B cell (primary cell): ENCODE measurements around the gene NDOR1. TPM values are rescaled to one million over a fixed set of nuclear protein-coding genes. Genes with fewer than 3 reads are reported as not detected.

Experiments
- ATAC-seq: fragments of 200-7000 bp; cut with Tn5 transposase; one replicate; pipeline ENCODE4 v1.10.0; 2021; ENCODE audit warnings: low read depth, mild to moderate bottlenecking, moderate number of reproducible peaks, moderate library complexity
- CTCF ChIA-PET: fragments of 350-600 bp; sonication (Branson Sonifier 250); formaldehyde crosslinking; loops from one replicate; lab custom pipeline; 2021; ENCODE audit warnings: antibody characterized with exemption, inconsistent platforms; lab: Charles Lee
- POLR2A ChIA-PET: fragments of 350-600 bp; sonication (Branson Sonifier 250); formaldehyde crosslinking; loops from one replicate; lab custom pipeline; 2021; ENCODE audit warnings: antibody characterized with exemption; lab: Charles Lee
- DNase-seq: peaks from one replicate; pipeline ENCODE4 v3.0.0; 2013
- H2AFZ ChIP-seq: 2 replicates; pipeline ENCODE4 v1.6.1; 2012; ENCODE audit warnings: mild to moderate bottlenecking, low read depth, low read length; ENCODE audit not compliant: insufficient read depth, poor library complexity, severe bottlenecking
- H3K27ac ChIP-seq, 2 donors: 1 replicate in 1 of 2; 2 replicates in 1 of 2; pipeline ENCODE4 v1.5.1; 2012 to 2013; ENCODE audit warnings: low read length in 2 of 2, mild to moderate bottlenecking in 2 of 2, moderate library complexity in 1 of 2
- H3K27me3 ChIP-seq, 4 experiments: fragments of 200-600 bp in 1 of 4; sonication (generic) in 1 of 4; replicated peaks in 1 of 4; 1 replicate in 2 of 4; 2 replicates in 2 of 4; pipeline versions ENCODE4 v1.6.1 to v1.7.0; 2013 to 2016; ENCODE audit warnings: low read length in 3 of 4, mild to moderate bottlenecking in 2 of 4, mixed read lengths in 1 of 4, moderate library complexity in 1 of 4; ENCODE audit not compliant: insufficient read depth in 4 of 4, control insufficient read depth in 3 of 4; ENCODE audit errors: control extremely low read depth in 1 of 4
- H3K36me3 ChIP-seq, 2 experiments: replicated peaks in 1 of 2; 1 replicate in 1 of 2; 2 replicates in 1 of 2; pipeline versions ENCODE4 v1.6.1 to v1.7.1; 2013; ENCODE audit warnings: low read length in 1 of 2; ENCODE audit not compliant: insufficient read depth in 2 of 2, control insufficient read depth in 1 of 2; ENCODE audit errors: control extremely low read depth in 1 of 2, extremely low read depth in 1 of 2
- H3K4me1 ChIP-seq, 2 donors: fragments of 200-600 bp in 1 of 2; sonication (generic) in 1 of 2; 1 replicate in 1 of 2; 2 replicates in 1 of 2; pipeline versions ENCODE4 v1.5.1 to v1.6.1; 2013 to 2017; ENCODE audit warnings: low read length in 2 of 2; ENCODE audit not compliant: control insufficient read depth in 2 of 2, insufficient read depth in 2 of 2
- H3K4me2 ChIP-seq: replicated peaks from 2 replicates; pipeline ENCODE3; 2012; ENCODE audit warnings: mild to moderate bottlenecking, low read depth, low read length; ENCODE audit not compliant: poor library complexity, severe bottlenecking
- H3K4me3 ChIP-seq, 5 experiments: fragments of 200-600 bp in 1 of 5; sonication (generic) in 1 of 5; 1 replicate in 3 of 5; 2 replicates in 2 of 5; pipeline versions ENCODE4 v1.5.1 to v1.7.0; 2011 to 2016; ENCODE audit warnings: low read length in 4 of 5, mild to moderate bottlenecking in 4 of 5, low read depth in 2 of 5, control low read depth in 1 of 5, moderate library complexity in 1 of 5; ENCODE audit not compliant: insufficient read depth in 1 of 5; ENCODE audit errors: control extremely low read depth in 1 of 5, extremely low read depth in 1 of 5
- H3K79me2 ChIP-seq: fragments of 200-600 bp; sonication (generic); one replicate; pipeline ENCODE4 v1.6.0; 2016; ENCODE audit warnings: low read length; ENCODE audit not compliant: control insufficient read depth, insufficient read depth
- H3K9ac ChIP-seq: fragments of 200-600 bp; sonication (generic); 2 replicates; pipeline ENCODE4 v1.6.1; 2017; ENCODE audit warnings: mild to moderate bottlenecking, low read length, moderate library complexity
- H3K9me3 ChIP-seq, 3 donors: one replicate each; pipeline versions ENCODE4 v1.6.1 to v1.7.1; 2013; ENCODE audit warnings: low read length in 2 of 3; ENCODE audit not compliant: control insufficient read depth in 2 of 3, insufficient read depth in 1 of 3; ENCODE audit errors: control extremely low read depth in 1 of 3
- H4K20me1 ChIP-seq: 2 replicates; pipeline ENCODE4 v1.6.0; 2012; ENCODE audit warnings: mild to moderate bottlenecking, low read length; ENCODE audit not compliant: insufficient read depth, control insufficient read depth, poor library complexity, severe bottlenecking
- H3K27ac Mint-ChIP-seq: one replicate; pipeline ENCODE4 v1.8.0; 2021; ENCODE audit warnings: mixed read lengths
- H3K27me3 Mint-ChIP-seq: one replicate; pipeline ENCODE4 v1.8.0; 2021; ENCODE audit warnings: mixed read lengths
- H3K4me1 Mint-ChIP-seq: one replicate; pipeline ENCODE4 v1.8.0; 2021; ENCODE audit warnings: mixed read lengths
- H3K4me3 Mint-ChIP-seq: one replicate; pipeline ENCODE4 v1.8.0; 2021; ENCODE audit warnings: mixed read lengths
- H3K9me3 Mint-ChIP-seq: one replicate; pipeline ENCODE4 v1.8.0; 2022; ENCODE audit warnings: mixed read lengths; ENCODE audit not compliant: insufficient read depth
- EZH2 ChIP-seq: IDR thresholded peaks from 2 replicates; pipeline ENCODE4 v1.6.1; 2012; ENCODE audit warnings: borderline replicate concordance, low read depth, mild to moderate bottlenecking, moderate library complexity, low read length; ENCODE audit not compliant: insufficient read depth, poor library complexity, severe bottlenecking
- WGBS: methylation state at CpG from one replicate; pipeline ENCODE4 v1.1.5; 2013; ENCODE audit warnings: missing lambda C conversion rate; ENCODE audit not compliant: insufficient coverage; 5-methylcytosine and 5-hydroxymethylcytosine counted together
- intact Hi-C: fragments of 100-400 bp; cut with micrococcal nuclease; formaldehyde crosslinking; loops from one replicate; pipeline ENCODE4 v1.10.0; 2022
- polyA plus RNA-seq: library from polyadenylated mRNA; depleted of rRNA; stranded (reverse); fragments of >200 nt; gene quantifications from 2 replicates; pipeline ENCODE4 v1.2.3, GENCODE V29; 2012
- total RNA-seq, 2 donors: library from RNA; stranded (reverse); fragments of 120-200 nt in 1 of 2; gene quantifications; 1 replicate in 1 of 2; 2 replicates in 1 of 2; pipeline versions ENCODE4 v1.2.3 to v1.2.4, GENCODE V29; 2013 to 2022
- TF ChIP-seq, protein P1 (sequence below): fragments of 200-600 bp; IDR thresholded peaks from one replicate; pipeline ENCODE4 v1.8.0; 2022; ENCODE audit warnings: antibody characterized with exemption, mild to moderate bottlenecking

The NDOR1 gene
- total and polyA plus RNA-seq, 2 donors (not counting 1 experiment from before 2014, with no cell fraction given) = 36.4 to 40.9 TPM

DNA sequence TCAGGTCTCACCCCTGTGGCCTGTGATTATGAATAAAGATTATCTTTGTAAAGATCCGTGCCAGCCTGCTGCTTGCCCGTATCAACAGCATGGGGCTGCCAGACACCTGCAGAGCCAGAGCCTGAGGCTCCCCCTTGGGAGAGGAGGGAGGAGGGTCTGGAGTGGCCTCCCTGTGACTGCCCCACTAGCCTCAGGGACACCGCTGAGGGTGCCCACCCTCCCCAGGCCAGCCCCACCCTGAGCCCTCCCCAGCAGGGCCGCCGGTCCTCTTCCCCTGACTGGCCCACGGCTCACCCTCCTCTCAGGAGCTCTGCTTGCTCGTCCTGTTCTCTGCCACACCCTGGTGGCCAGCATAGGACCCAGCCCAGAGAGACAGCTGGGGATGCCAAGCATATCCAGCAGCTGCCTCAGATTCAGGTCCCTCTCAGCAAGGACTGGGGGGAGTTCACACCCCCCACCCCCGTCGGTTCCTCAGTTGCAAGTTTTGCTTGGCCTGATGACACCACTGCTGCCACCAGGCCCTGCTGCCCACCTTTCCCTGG lies 15.1 kb upstream of the NDOR1 start:
- Histone ChIP-seq H3K4me1 (peaks cover 26 to 40% of the 10 kb centered on the region in 2 donors), H3K36me3 (peaks cover 0 to 31% of the 10 kb centered on the region in 2 experiments), H3K9me3 (peaks cover 0 to 3% (median 0%) of the 10 kb centered on the region in 3 donors), H3K4me2 (no peak overlapping the region), H3K27ac (peak overlapping the region; percentile 74 to 90), H3K79me2 (peaks cover 86% of the 10 kb centered on the region), H2AFZ (no peak overlapping the region), H3K9ac (no peak overlapping the region), H3K27me3 (no peaks in the 10 kb centered on the region), H3K4me3 (no peak overlapping the region), H4K20me1 (peaks cover 52% of the 10 kb centered on the region)
- Mint-ChIP-seq H3K27ac (peak overlapping the region; percentile 80), H3K27me3 (no peaks in the 10 kb centered on the region), H3K9me3 (no peaks in the 10 kb centered on the region), H3K4me3 (peak overlapping the region; percentile 96), H3K4me1 (peaks cover 36% of the 10 kb centered on the region)
- DNase-seq (no peak), ATAC-seq (no peak)
- WGBS = 95% methylated on average over 9 of the region's 9 CpGs
- ChIA-PET CTCF (interaction anchor here (1.4 to 4.0 kb wide), 4 partner anchors 12 to 144 kb away, joined by 3 to 42 read pairs (median 18); partner anchors contain the start of genes CYSRT1, NPDC1, RNF224 and TPRN), POLR2A (interaction anchor here (1.8 kb wide), 1 partner anchor 16 kb away, joined by 5 read pairs; no protein-coding TSS in a partner anchor)
- no peak for TF ChIP-seq EZH2
- TF ChIP-seq, protein P1, sequence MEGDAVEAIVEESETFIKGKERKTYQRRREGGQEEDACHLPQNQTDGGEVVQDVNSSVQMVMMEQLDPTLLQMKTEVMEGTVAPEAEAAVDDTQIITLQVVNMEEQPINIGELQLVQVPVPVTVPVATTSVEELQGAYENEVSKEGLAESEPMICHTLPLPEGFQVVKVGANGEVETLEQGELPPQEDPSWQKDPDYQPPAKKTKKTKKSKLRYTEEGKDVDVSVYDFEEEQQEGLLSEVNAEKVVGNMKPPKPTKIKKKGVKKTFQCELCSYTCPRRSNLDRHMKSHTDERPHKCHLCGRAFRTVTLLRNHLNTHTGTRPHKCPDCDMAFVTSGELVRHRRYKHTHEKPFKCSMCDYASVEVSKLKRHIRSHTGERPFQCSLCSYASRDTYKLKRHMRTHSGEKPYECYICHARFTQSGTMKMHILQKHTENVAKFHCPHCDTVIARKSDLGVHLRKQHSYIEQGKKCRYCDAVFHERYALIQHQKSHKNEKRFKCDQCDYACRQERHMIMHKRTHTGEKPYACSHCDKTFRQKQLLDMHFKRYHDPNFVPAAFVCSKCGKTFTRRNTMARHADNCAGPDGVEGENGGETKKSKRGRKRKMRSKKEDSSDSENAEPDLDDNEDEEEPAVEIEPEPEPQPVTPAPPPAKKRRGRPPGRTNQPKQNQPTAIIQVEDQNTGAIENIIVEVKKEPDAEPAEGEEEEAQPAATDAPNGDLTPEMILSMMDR = no peak
- intact Hi-C loops = no loop called here

DNA sequence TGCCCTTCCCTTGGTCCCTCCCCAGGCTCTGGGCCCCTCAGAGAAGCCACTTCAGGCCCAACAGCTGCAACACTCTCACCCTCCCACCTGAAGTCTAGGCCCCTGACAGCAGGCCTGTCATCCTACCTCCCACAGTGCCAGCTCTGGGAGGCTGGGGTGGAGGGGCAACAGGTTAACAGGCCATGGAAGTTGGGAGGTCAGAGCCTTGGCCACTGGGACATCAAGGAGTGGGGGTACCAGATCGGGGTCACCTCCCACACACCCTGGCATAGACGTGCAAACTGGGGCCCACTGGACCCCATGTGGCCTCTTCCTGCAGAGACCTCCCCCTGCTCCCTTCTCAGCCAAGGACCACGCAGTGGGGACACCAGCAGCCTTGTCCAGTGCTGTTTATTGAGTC lies 14.3 kb upstream of the NDOR1 start:
- no peaks in the 10 kb centered on the region for H3K27me3 Mint-ChIP-seq
- 82% methylated on average over 3 of the region's 3 CpGs for WGBS
- H3K27ac Mint-ChIP-seq = peak overlapping the region; percentile 80
- H3K9me3 ChIP-seq = peaks cover 0 to 3% (median 0%) of the 10 kb centered on the region in 3 donors
- no peak for ATAC-seq
- ChIA-PET POLR2A (no interaction called here), CTCF (no interaction called here)
- no peak overlapping the region for H3K27ac ChIP-seq
- peaks cover 0 to 22% of the 10 kb centered on the region in 2 experiments for H3K36me3 ChIP-seq
- H3K4me3 Mint-ChIP-seq = peak overlapping the region; percentile 76
- H3K4me3 ChIP-seq = no peak overlapping the region
- H3K79me2 ChIP-seq = peaks cover 85% of the 10 kb centered on the region
- TF ChIP-seq, protein P1 = no peak
- no peak for TF ChIP-seq EZH2
- peaks cover 43% of the 10 kb centered on the region for H4K20me1 ChIP-seq
- intact Hi-C loops = no loop called here
- DNase-seq = no peak
- no peak overlapping the region for H3K4me2 ChIP-seq
- H3K27me3 ChIP-seq = no peaks in the 10 kb centered on the region
- H3K4me1 Mint-ChIP-seq = peaks cover 34% of the 10 kb centered on the region
- H3K9ac ChIP-seq = no peak overlapping the region
- no peak overlapping the region for H2AFZ ChIP-seq
- H3K9me3 Mint-ChIP-seq = no peaks in the 10 kb centered on the region
- peaks cover 26 to 37% of the 10 kb centered on the region in 2 donors for H3K4me1 ChIP-seq
